ENCODE results near the gene BAZ1B. TPM values are rescaled to one million over a fixed set of nuclear protein-coding genes. Genes with fewer than 3 reads are reported as not detected.
"Not testable (repeated sequence)": the region's sequence is repeated elsewhere in the genome, so short reads cannot be mapped to it uniquely, and the experiment has no call there.

BAZ1B gene
- total and polyA plus RNA-seq, 9 donors: 33.4 to 89.7 (median 58.7) TPM

- no peak for DNase-seq
- Histone ChIP-seq H3K27me3 (no peaks in the 10 kb centered on the region), H3K4me1 (ENCODE audit: insufficient read depth) (no peaks in the 10 kb centered on the region), H3K27ac (no peak overlapping the region), H3K36me3 (no peaks in the 10 kb centered on the region), H3K4me3 (no peak overlapping the region), H3K9me3 (no peaks in the 10 kb centered on the region)
- TF ChIP-seq, protein P1, sequence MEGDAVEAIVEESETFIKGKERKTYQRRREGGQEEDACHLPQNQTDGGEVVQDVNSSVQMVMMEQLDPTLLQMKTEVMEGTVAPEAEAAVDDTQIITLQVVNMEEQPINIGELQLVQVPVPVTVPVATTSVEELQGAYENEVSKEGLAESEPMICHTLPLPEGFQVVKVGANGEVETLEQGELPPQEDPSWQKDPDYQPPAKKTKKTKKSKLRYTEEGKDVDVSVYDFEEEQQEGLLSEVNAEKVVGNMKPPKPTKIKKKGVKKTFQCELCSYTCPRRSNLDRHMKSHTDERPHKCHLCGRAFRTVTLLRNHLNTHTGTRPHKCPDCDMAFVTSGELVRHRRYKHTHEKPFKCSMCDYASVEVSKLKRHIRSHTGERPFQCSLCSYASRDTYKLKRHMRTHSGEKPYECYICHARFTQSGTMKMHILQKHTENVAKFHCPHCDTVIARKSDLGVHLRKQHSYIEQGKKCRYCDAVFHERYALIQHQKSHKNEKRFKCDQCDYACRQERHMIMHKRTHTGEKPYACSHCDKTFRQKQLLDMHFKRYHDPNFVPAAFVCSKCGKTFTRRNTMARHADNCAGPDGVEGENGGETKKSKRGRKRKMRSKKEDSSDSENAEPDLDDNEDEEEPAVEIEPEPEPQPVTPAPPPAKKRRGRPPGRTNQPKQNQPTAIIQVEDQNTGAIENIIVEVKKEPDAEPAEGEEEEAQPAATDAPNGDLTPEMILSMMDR (IDR thresholded peaks at IDR 0.05): no peak
- TF ChIP-seq POLR2A (IDR thresholded peaks at IDR 0.05) (no peak), EP300 (IDR thresholded peaks at IDR 0.05) (no peak)
- intact Hi-C loops (cut with DNase I): no loop called here
- 58 to 71% (median 70%) methylated on average over 9 of the region's 9 CpGs for WGBS, 3 donors
These were observed 11.6 kb upstream of the BAZ1B start for GRCh38 chr7:73533742-73534141.

DNA sequence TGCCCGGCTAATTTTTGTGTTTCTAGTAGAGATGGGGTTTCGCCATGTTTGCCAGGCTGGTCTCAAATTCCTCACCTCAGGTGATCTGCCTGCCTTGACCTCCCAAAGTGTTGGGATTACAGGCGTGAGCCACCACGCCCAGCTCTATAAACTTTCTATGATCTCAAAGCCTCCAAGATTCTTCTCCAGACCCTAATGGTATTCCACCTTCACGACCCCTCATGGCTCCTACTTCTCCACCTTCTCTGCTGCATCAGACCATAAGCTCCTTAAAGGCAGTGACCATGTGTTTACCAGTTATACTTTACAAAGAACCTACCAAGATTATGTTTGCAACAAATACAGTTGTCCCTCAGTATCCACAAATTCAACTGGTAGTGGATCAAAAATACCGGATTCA lies 10.1 kb upstream of the BAZ1B start:
- WGBS, 3 donors: 98% methylated on average over 6 of the region's 6 CpGs
- no peak overlapping the region for H3K27ac ChIP-seq
- no peaks in the 10 kb centered on the region for H3K27me3 ChIP-seq
- no peak for DNase-seq
- no peaks in the 10 kb centered on the region for H3K4me1 ChIP-seq (ENCODE audit: insufficient read depth)
- TF ChIP-seq POLR2A (IDR thresholded peaks at IDR 0.05): no peak
- TF ChIP-seq, protein P1 (IDR thresholded peaks at IDR 0.05): no peak
- TF ChIP-seq EP300 (IDR thresholded peaks at IDR 0.05): no peak
- no peaks in the 10 kb centered on the region for H3K9me3 ChIP-seq
- H3K36me3 ChIP-seq: no peaks in the 10 kb centered on the region
- intact Hi-C loops (cut with DNase I): no loop called here
- no peak overlapping the region for H3K4me3 ChIP-seq

GRCh38 chr7:73530800-73531199 lies 8.7 kb upstream of the BAZ1B start:
- intact Hi-C loops (cut with DNase I): no loop called here
- TF ChIP-seq, protein P1 (IDR thresholded peaks at IDR 0.05): no peak
- TF ChIP-seq POLR2A (IDR thresholded peaks at IDR 0.05): no peak
- no peak for TF ChIP-seq EP300 (IDR thresholded peaks at IDR 0.05)
- H3K4me1 ChIP-seq (ENCODE audit: insufficient read depth): no peaks in the 10 kb centered on the region
- no peak for DNase-seq
- no peak overlapping the region for H3K27ac ChIP-seq
- H3K9me3 ChIP-seq: no peaks in the 10 kb centered on the region
- no peaks in the 10 kb centered on the region for H3K27me3 ChIP-seq
- no peak overlapping the region for H3K4me3 ChIP-seq
- H3K36me3 ChIP-seq: no peaks in the 10 kb centered on the region
- 92 to 95% (median 94%) methylated on average over 3 of the region's 3 CpGs for WGBS, 3 donors

GRCh38 chr7:73526896-73527821 lies 5.1 kb upstream of the BAZ1B start:
- TF ChIP-seq POLR2A (IDR thresholded peaks at IDR 0.05) (no peak), EP300 (IDR thresholded peaks at IDR 0.05) (no peak)
- TF ChIP-seq, protein P1 (IDR thresholded peaks at IDR 0.05): no peak
- Histone ChIP-seq H3K4me1 (ENCODE audit: insufficient read depth) (peaks cover 2% of the 10 kb centered on the region), H3K36me3 (no peaks in the 10 kb centered on the region), H3K27me3 (no peaks in the 10 kb centered on the region), H3K9me3 (no peaks in the 10 kb centered on the region), H3K27ac (no peak overlapping the region), H3K4me3 (no peak overlapping the region)
- 67 to 71% (median 70%) methylated on average over 8 of the region's 8 CpGs for WGBS, 3 donors
- no peak for DNase-seq
- intact Hi-C loops (cut with DNase I): loop anchor here in 1 of 4 donors (10.0 kb wide), 1 partner anchor 48 kb away; the partner anchor contains the start of gene TBL2

DNA sequence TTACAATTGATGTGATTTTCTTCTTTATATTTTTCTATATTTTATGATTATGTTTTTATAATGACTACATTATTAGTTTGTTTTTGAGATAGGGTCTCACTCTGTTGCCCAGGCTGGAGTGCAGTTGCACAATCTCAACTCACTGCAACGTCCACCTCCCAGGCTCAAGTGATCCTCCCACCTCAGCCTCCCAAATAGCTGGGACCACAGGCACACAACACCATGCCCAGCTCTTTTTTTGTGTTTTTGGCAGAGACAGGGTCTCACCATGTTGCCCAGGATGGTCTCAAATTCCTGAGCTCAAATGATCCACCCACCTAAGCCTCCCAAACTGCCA lies 4.0 kb upstream of the BAZ1B start:
- not testable (repeated sequence) for DNase-seq; H3K4me3 ChIP-seq; H3K36me3 ChIP-seq; H3K9me3 ChIP-seq; H3K27ac ChIP-seq; H3K4me1 ChIP-seq (ENCODE audit: insufficient read depth); H3K27me3 ChIP-seq
- intact Hi-C loops (cut with DNase I): loop anchor here in 1 of 4 donors (10.0 kb wide), 1 partner anchor 49 kb away; the partner anchor contains the start of gene TBL2
- WGBS, 3 donors: 52 to 55% (median 52%) methylated on average over 1 of the region's 1 CpG

All from ovary (tissue), 9 donors.